ENCODE measurements around the gene SNX7.

DNA sequence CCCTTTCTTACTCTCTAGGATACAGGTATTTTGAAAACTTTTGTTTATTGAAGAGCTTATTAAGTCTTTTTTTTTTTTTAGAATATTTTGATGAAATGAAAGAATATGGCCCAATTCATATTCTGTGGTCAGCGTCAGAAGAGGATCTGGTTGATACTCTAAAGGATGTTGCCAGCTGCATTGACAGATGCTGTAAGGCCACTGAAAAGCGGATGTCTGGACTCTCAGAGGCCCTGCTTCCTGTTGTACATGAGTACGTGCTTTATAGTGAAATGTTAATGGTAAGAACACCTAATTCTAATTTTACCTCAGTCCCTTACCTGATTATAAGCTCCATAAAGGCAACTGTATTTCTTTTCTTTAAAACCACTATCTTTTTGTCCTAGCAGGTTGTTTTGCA is 37.1 kb downstream of the SNX7 start:
- TF ChIP-seq CTCF (IDR thresholded peaks at IDR 0.05) (no peak), EZH2 (IDR thresholded peaks at IDR 0.05; ENCODE audit: borderline replicate concordance, insufficient read depth, low read depth, low read length, poor library complexity, severe bottlenecking) (no peak)
